ENCODE data around the gene CSN1S1.
"Not testable (repeated sequence)": the region's sequence is repeated elsewhere in the genome, so short reads cannot be mapped to it uniquely, and the experiment has no call there.

Gene CSN1S1

GRCh38 chr4:69907151-69907550, 23.7 kb upstream of the CSN1S1 start:
- no peak overlapping the region for H3K4me3 ChIP-seq (ENCODE audit: low read depth, low read length)
- TF ChIP-seq, protein P1, sequence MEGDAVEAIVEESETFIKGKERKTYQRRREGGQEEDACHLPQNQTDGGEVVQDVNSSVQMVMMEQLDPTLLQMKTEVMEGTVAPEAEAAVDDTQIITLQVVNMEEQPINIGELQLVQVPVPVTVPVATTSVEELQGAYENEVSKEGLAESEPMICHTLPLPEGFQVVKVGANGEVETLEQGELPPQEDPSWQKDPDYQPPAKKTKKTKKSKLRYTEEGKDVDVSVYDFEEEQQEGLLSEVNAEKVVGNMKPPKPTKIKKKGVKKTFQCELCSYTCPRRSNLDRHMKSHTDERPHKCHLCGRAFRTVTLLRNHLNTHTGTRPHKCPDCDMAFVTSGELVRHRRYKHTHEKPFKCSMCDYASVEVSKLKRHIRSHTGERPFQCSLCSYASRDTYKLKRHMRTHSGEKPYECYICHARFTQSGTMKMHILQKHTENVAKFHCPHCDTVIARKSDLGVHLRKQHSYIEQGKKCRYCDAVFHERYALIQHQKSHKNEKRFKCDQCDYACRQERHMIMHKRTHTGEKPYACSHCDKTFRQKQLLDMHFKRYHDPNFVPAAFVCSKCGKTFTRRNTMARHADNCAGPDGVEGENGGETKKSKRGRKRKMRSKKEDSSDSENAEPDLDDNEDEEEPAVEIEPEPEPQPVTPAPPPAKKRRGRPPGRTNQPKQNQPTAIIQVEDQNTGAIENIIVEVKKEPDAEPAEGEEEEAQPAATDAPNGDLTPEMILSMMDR (IDR thresholded peaks at IDR 0.05; ENCODE audit: low read depth, low read length, missing control alignments): no peak
- DNase-seq (ENCODE audit: low read depth): no peak

- DNase-seq (ENCODE audit: low read depth): no peak
- H3K4me3 ChIP-seq (ENCODE audit: low read depth, low read length): no peak overlapping the region
- TF ChIP-seq, protein P1 (IDR thresholded peaks at IDR 0.05; ENCODE audit: low read depth, low read length, missing control alignments): no peak
Observed at GRCh38 chr4:69909195-69909594, 21.7 kb upstream of the CSN1S1 start.

- no peak overlapping the region for H3K4me3 ChIP-seq (ENCODE audit: low read depth, low read length)
- TF ChIP-seq, protein P1 (IDR thresholded peaks at IDR 0.05; ENCODE audit: low read depth, low read length, missing control alignments): no peak
- peak; percentile 10 for DNase-seq (ENCODE audit: low read depth)
Observed at GRCh38 chr4:69910016-69910782, 20.7 kb upstream of the CSN1S1 start.

GRCh38 chr4:69920874-69921273, 10.0 kb upstream of the CSN1S1 start:
- no peak for DNase-seq (ENCODE audit: low read depth)
- TF ChIP-seq, protein P1 (IDR thresholded peaks at IDR 0.05; ENCODE audit: low read depth, low read length, missing control alignments): no peak
- no peak overlapping the region for H3K4me3 ChIP-seq (ENCODE audit: low read depth, low read length)

DNA sequence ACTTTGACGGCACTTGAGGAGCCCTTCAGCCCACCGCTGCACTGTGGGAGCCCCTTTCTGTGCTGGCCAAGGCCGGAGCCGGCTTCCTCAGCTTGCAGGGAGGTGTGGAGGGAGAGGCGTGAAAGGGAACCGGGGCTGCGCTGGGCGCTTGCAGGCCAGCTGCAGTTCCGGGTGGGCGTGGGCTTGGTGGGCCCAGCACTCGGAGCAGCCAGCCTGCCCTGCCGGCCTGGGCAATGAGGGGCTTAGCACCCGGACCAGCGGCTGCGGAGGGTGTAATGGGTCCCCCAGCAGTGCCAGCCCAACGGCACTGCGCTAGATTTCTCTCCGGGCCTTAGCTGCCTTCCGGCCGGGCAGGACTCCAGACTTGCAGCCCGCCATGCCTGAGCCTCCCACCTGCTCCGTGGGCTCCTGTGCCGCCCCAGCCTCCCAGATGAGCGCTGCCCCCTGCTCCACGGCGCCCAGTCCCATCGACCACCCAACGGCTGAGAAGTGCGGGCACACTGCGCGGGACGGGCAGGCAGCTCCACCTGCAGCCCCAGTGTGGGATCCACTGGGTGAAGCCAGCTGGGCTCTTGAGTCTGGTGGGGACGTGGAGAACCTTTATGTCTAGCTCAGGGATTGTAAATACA, 7.0 kb upstream of the CSN1S1 start:
- not testable (repeated sequence) for DNase-seq (ENCODE audit: low read depth); H3K4me3 ChIP-seq (ENCODE audit: low read depth, low read length)

DNA sequence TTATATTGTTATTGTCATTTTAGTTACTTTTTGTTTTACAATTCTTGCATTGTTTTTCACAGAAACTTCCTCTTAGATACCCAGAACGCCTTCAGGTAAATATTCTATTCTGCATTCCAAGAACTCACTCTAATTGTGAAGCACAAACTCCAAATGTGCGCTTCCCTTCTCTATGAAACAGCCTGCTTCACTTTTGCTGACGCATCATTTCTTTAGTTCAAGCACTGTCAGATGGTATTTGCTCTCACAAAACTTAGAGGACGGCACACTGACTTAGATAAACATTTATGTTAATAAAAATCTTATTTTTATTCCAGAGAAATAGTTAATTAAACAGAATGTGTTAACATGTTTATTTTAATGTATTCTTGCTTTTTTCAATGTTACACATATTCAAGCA, 3.3 kb downstream of the CSN1S1 start:
- DNase-seq (ENCODE audit: low read depth): no peak
- TF ChIP-seq, protein P1 (IDR thresholded peaks at IDR 0.05; ENCODE audit: low read depth, low read length, missing control alignments): no peak
- H3K4me3 ChIP-seq (ENCODE audit: low read depth, low read length): no peak overlapping the region

DNA sequence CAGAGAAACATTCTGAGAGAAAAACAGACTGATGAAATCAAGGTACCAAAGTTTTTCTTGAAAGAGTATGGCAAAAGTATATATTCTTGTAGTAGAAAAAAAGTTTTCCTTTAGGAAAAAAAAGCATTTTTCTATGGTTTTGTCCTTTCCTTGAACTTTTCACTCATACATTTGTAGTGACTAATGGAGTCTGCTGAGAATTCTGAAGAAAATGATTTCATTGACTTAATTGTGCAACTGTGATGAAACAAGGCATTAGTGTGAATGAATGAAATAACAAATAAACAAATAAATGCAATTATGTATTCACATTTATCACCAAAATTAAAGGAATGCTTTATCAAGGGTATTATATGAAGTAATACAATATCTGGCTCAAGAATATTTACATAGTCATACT, 5.7 kb downstream of the CSN1S1 start:
- TF ChIP-seq, protein P1 (IDR thresholded peaks at IDR 0.05; ENCODE audit: low read depth, low read length, missing control alignments): no peak
- no peak overlapping the region for H3K4me3 ChIP-seq (ENCODE audit: low read depth, low read length)
- no peak for DNase-seq (ENCODE audit: low read depth)

Data from GM12864 (cell line).